Cardiac muscle cell (in vitro differentiated cells and primary cell): ENCODE measurements around the gene ACOXL. TPM values are rescaled to one million over a fixed set of nuclear protein-coding genes. Genes with fewer than 3 reads are reported as not detected.
A peak's percentile ranks its signal among the peaks of the same experiment; 100 is the strongest.
"Not testable (repeated sequence)": the region's sequence is repeated elsewhere in the genome, so short reads cannot be mapped to it uniquely, and the experiment has no call there.

Source experiments
- DNase-seq, 2 donors: peaks; one replicate each; pipeline versions ENCODE4 v3.0.0 to v3.0.0-alpha.2; 2010 to 2017; ENCODE audit warnings: low read depth in 1 of 2, low spot score in 1 of 2
- H3K27ac ChIP-seq: fragments of 200-600 bp; sonication (generic); 2 replicates; pipeline ENCODE4 v1.5.1; 2016
- H3K27me3 ChIP-seq: fragments of 200-600 bp; sonication (generic); 2 replicates; pipeline ENCODE4 v1.6.0; 2016; ENCODE audit warnings: control low read depth
- H3K36me3 ChIP-seq: fragments of 200-600 bp; sonication (generic); 2 replicates; pipeline ENCODE4 v1.5.1; 2016; ENCODE audit warnings: control low read depth
- H3K4me1 ChIP-seq: fragments of 200-600 bp; sonication (generic); 2 replicates; pipeline ENCODE4 v1.8.1; 2017; ENCODE audit warnings: low read depth, mild to moderate bottlenecking, mixed run types
- H3K4me3 ChIP-seq: fragments of 200-600 bp; sonication (generic); 2 replicates; pipeline ENCODE4 v1.5.1; 2016; ENCODE audit warnings: mild to moderate bottlenecking
- H3K9me3 ChIP-seq: fragments of 200-600 bp; sonication (generic); 2 replicates; pipeline ENCODE4 v1.5.1; 2017; ENCODE audit warnings: low read depth, mild to moderate bottlenecking, control low read depth
- CTCF ChIP-seq: IDR thresholded peaks from 2 replicates; pipeline ENCODE4 v1.5.1; 2012; ENCODE audit warnings: low read depth, mild to moderate bottlenecking, low read length
- polyA plus RNA-seq: library from polyadenylated mRNA; unstranded; fragments of >200 nt; fragmentation: Nextera tagmentation; extraction: Ambion mirVana; gene quantifications from 2 replicates; pipeline ENCODE4 v1.2.1, GENCODE V29; 2016
- total RNA-seq: library from RNA; depleted of rRNA; stranded (reverse); fragments of >200 nt; gene quantifications from 2 replicates; pipeline ENCODE4 v1.2.3, GENCODE V29; 2016

Gene ACOXL
- total and polyA plus RNA-seq, 2 experiments from 2014 or later = 0.89 to 2.4 TPM

GRCh38 chr2:110691612-110692258, 40.6 kb upstream of the ACOXL start:
- H3K27me3 ChIP-seq = no peaks in the 10 kb centered on the region
- TF ChIP-seq CTCF = no peak
- no peaks in the 10 kb centered on the region for H3K9me3 ChIP-seq
- no peak overlapping the region for H3K27ac ChIP-seq
- H3K4me1 ChIP-seq = peaks cover 18% of the 10 kb centered on the region
- DNase-seq = no peak
- no peaks in the 10 kb centered on the region for H3K36me3 ChIP-seq
- H3K4me3 ChIP-seq = no peak overlapping the region

- Histone ChIP-seq H3K4me1 (peaks cover 25% of the 10 kb centered on the region), H3K27ac (peak overlapping the region; percentile 93)
- H3K27me3 ChIP-seq, H3K36me3 ChIP-seq, H3K9me3 ChIP-seq, H3K4me3 ChIP-seq: not testable (repeated sequence)
- peak; percentile 69 to 76 for DNase-seq
These were observed 37.1 kb upstream of the ACOXL start for GRCh38 chr2:110695146-110695898.

- DNase-seq, H3K27ac ChIP-seq, H3K4me3 ChIP-seq, H3K27me3 ChIP-seq, H3K9me3 ChIP-seq, H3K36me3 ChIP-seq: not testable (repeated sequence)
- peaks cover 25% of the 10 kb centered on the region for H3K4me1 ChIP-seq
These were observed 34.1 kb upstream of the ACOXL start for GRCh38 chr2:110698253-110698652.

GRCh38 chr2:110702514-110703380, 29.6 kb upstream of the ACOXL start:
- Histone ChIP-seq H3K4me3 (no peak overlapping the region), H3K9me3 (no peaks in the 10 kb centered on the region), H3K36me3 (no peaks in the 10 kb centered on the region), H3K27ac (no peak overlapping the region), H3K4me1 (peaks cover 8% of the 10 kb centered on the region), H3K27me3 (no peaks in the 10 kb centered on the region)
- TF ChIP-seq CTCF = no peak
- DNase-seq = no peak

GRCh38 chr2:110707386-110707965, 24.9 kb upstream of the ACOXL start:
- Histone ChIP-seq H3K36me3 (no peaks in the 10 kb centered on the region), H3K4me3 (no peak overlapping the region), H3K9me3 (no peaks in the 10 kb centered on the region), H3K4me1 (no peaks in the 10 kb centered on the region), H3K27ac (no peak overlapping the region), H3K27me3 (no peaks in the 10 kb centered on the region)
- no peak for TF ChIP-seq CTCF
- no peak for DNase-seq

- Histone ChIP-seq H3K27ac (no peak overlapping the region), H3K27me3 (no peaks in the 10 kb centered on the region)
These were observed 23.9 kb upstream of the ACOXL start for GRCh38 chr2:110708455-110708854.

More at GRCh38 chr2:110708455-110708854, 23.9 kb upstream of the ACOXL start:
- H3K4me3 ChIP-seq = no peak overlapping the region
- TF ChIP-seq CTCF = no peak
- DNase-seq = no peak
- H3K9me3 ChIP-seq = no peaks in the 10 kb centered on the region
- H3K36me3 ChIP-seq = no peaks in the 10 kb centered on the region
- no peaks in the 10 kb centered on the region for H3K4me1 ChIP-seq
